Brain microvascular endothelial cell (primary cell): ENCODE data around the gene RGCC.

Source experiments
- DNase-seq: peaks from one replicate; pipeline ENCODE4 v3.0.0-alpha.2; 2020
- H3K27ac ChIP-seq: fragments of 250-450 bp; sonication (Bioruptor Pico); 2 replicates; pipeline ENCODE4 v1.5.1; 2020; ENCODE audit warnings: mild to moderate bottlenecking, moderate library complexity
- H3K27me3 ChIP-seq: fragments of 250-450 bp; sonication (Bioruptor Pico); replicated peaks from 2 replicates; pipeline ENCODE4 v1.5.1; 2020; ENCODE audit warnings: mild to moderate bottlenecking
- H3K36me3 ChIP-seq: fragments of 250-450 bp; sonication (Bioruptor Pico); replicated peaks from 2 replicates; pipeline ENCODE4 v1.5.1; 2020; ENCODE audit warnings: mild to moderate bottlenecking
- H3K4me3 ChIP-seq: 2 replicates; pipeline ENCODE4 v1.5.1; 2011; ENCODE audit warnings: low read depth, mild to moderate bottlenecking, control low read depth, low read length, moderate library complexity
- in situ Hi-C: cut with HindIII; loops from 2 replicates; pipeline ENCODE4 v1.10.0; 2017; ENCODE audit warnings: low sequenced_read_pairs, low pct_ligation_motif_present
- TF ChIP-seq, protein P1 (sequence below): IDR thresholded peaks from 2 replicates; pipeline ENCODE4 v1.5.1; 2011; ENCODE audit warnings: low read depth, mild to moderate bottlenecking, moderate library complexity, low read length, control low read depth, inconsistent platforms; ENCODE audit errors: missing control alignments

RGCC gene

DNA sequence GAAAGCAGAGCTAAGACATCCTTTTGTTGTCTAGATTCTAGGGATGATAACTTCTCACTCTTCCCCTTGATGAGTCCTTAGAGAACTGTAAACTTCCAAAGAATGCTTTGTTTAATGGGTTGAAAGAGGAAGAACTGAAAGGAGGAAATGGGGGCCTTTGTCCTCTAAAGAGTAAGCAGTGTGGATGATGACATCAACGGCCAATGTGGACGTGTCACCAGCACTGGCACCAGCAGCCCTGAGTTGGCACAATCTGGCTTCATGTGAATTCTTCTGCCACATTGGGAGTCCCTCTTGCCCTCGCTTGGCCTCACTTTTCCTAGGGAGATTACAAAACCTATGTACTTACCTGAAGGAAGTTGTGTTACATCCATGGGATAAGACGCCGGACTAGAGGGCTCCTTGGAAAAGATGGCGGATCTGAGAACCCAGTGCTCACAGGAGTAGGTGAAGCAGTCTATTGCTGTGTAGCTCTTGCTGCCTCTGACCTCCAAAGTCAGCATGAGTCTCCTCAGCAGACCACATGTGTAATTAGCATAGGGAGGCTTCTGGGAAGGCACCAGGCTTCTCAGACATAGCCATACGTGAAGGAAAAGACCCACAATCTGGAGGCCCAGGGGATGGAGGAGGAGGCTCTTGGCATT, 62.8 kb downstream of the RGCC start:
- Histone ChIP-seq H3K36me3 (no peaks in the 10 kb centered on the region), H3K27me3 (no peaks in the 10 kb centered on the region), H3K27ac (no peak overlapping the region), H3K4me3 (no peak overlapping the region)
- in situ Hi-C loops = no loop called here
- TF ChIP-seq, protein P1, sequence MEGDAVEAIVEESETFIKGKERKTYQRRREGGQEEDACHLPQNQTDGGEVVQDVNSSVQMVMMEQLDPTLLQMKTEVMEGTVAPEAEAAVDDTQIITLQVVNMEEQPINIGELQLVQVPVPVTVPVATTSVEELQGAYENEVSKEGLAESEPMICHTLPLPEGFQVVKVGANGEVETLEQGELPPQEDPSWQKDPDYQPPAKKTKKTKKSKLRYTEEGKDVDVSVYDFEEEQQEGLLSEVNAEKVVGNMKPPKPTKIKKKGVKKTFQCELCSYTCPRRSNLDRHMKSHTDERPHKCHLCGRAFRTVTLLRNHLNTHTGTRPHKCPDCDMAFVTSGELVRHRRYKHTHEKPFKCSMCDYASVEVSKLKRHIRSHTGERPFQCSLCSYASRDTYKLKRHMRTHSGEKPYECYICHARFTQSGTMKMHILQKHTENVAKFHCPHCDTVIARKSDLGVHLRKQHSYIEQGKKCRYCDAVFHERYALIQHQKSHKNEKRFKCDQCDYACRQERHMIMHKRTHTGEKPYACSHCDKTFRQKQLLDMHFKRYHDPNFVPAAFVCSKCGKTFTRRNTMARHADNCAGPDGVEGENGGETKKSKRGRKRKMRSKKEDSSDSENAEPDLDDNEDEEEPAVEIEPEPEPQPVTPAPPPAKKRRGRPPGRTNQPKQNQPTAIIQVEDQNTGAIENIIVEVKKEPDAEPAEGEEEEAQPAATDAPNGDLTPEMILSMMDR = no peak
- no peak for DNase-seq
